NCI-H526 (cell line): ENCODE data around the gene PACSIN1.

Experiments used
- DNase-seq, 2 experiments: peaks; one replicate each; lab custom pipeline; 2025; lab: John Stamatoyannopoulos, UW

The PACSIN1 gene

DNA sequence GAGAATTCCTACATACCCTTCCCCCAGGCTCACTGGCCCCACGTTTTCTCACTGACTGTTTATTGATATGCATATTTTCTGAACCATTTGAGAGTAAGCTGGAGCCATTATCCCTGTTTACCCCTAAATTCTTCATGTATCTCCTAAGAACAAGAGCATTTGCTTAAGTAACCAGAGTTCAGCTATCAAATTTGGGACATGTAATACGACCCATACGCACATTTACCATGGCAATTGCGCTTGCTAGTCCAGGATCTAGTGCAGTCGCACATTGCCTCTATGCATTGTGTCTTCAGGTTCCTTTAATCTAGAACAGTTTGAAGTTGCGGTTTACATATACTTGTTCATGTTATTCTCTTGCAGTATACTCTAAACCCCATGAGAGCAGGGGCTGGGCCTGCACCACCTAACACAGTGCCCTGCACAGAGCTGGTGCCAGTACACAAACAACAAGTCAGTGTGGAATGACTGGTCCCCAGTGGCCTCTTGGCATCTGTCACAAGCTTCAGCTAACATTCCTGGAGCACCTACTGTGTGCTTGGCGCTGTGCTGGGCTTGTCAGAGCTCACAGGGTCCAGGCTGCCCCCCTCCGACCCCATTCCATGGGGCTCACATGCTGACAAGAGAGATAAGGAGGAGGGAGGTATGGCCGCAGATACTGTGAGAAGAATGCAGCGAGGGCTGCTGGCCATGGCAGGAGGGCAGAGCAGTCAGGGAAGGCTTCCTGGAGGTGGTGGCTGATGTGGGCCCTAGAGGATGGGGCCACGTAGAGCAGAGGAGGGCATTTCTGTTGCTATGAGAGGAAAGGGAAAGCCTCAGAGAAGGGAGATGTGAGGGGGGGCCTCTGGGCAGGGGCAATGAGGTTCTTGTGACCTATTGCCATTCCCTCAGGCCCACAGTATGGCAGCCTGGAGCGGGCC, 62.1 kb downstream of the PACSIN1 start:
- DNase-seq, result peak; percentile 39 to 58

DNA sequence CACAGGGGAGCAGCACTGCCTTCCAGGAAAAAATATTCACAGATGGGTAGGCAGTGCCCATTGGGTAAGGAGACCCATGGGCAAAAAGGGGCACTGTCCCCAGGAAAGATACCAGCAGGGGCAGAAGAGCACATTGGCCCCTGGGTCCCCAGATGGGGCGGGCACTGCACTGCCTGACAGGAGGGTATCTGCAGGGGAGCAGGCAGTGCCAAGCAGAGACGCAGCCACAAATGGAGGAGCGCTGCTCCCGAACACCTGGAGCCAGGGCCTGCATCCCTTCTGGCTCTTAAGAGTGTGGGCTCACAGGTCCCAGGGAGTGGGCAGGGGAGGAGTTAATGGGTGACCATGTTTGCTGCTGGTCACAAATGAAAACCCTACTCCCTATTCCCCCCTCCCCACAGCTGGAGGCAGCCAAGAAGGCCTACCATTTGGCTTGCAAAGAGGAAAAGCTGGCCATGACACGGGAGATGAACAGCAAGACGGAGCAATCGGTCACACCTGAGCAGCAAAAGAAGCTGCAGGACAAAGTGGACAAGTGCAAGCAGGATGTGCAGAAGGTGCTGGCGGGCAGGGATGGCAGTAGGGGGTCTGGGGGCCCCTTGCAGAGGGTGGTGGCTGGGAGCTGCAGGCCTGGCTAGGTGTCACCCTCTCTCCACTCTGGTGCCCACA, 63.3 kb downstream of the PACSIN1 start:
- no peak for DNase-seq

DNA sequence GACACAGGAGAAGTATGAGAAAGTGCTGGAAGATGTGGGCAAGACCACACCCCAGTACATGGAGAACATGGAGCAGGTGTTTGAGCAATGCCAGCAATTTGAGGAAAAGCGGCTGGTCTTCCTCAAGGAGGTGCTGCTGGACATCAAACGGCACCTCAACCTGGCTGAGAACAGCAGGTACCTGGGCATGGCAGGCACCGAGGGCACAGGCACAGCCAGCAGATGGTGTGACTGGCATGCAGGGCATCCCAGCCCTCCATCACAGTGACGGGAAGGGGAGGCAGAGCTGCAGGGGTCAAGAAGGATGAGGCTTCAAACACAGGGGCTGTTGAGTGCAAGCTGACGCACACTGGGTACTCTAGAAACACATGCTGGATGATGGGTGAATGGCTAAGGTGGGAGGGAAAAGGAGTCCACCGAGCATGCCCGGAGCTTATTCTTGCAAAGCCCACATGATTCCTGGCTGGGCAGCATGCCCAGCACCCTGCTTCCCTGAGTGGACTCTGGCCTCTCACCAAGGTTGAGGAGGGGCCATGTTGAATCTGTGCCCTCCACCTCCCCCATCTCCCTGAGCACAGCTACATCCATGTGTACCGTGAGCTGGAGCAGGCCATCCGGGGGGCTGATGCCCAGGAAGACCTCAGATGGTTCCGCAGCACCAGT, 63.9 kb downstream of the PACSIN1 start:
- no peak for DNase-seq

DNA sequence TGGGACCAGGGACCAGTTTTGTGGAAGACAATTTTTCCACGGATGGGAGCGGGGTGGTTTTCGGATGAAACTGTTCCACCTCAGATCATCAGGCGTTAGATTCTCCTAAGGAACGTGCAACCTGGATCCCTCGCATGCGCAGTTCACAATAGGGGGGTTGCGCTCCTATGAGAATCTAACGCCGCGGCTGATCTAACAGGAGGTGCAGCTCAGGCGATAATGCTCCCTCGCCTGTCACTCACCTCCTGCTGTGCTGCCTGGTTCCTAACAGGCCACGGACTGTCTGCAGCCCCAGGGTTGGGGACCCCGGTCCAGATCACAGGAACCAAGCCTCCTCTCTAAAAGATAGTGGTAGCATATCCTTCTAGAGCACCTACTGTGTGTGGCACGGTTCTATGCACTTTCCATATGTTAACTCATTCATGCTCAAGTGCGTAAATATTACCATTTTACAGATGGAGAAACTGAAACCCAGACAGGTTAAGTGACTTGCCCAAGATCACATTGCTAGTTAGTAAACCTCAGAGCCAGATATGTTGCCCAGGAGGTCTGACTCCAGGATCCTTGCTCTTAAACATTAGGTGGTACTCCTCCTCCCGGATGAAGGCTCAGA, 65.0 kb downstream of the PACSIN1 start:
- no peak for DNase-seq

DNA sequence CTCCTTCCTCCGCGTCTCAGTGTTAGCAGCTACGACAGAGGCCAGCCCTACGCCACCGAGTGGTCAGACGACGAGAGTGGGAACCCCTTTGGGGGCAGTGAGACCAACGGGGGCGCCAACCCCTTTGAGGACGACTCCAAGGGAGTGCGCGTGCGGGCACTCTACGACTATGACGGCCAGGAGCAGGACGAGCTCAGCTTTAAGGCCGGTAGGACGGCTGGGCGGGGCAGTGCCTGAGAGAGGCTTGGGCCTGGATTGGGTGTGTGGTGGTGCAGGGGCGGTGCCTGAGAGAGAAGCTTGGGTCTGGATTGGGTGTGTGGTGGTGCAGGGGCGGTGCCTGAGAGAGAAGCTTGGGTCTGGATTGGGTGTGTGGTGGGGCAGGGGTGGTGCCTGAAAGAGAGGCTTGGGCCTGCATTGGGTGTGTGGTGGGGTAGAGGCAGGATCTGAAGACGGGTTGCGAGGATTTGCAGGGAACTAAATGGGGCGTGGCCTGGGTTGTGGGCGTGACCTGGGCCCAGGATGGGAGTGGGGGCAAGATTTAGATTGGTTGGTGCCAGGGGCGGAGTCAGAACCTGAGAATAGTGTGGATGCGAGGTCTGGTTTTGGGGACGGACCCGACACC, 65.8 kb downstream of the PACSIN1 start:
- no peak for DNase-seq

DNA sequence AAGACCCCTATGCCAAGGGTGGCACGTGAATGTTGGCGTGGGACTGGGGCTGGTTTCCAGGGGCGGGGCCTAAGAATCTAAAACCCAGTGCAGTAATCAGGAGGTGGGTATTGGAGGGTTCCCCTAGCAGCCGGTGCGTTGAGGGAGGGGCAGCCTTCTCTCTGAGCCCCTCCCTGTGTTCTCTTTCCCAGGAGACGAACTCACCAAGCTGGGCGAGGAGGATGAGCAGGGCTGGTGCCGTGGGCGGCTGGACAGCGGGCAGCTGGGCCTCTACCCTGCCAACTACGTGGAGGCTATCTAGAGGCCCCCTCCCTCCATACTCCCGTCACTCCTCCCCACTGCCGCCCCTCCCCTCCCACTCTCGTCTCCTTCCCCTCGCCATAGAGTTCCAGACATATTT, 66.4 kb downstream of the PACSIN1 start:
- no peak for DNase-seq

DNA sequence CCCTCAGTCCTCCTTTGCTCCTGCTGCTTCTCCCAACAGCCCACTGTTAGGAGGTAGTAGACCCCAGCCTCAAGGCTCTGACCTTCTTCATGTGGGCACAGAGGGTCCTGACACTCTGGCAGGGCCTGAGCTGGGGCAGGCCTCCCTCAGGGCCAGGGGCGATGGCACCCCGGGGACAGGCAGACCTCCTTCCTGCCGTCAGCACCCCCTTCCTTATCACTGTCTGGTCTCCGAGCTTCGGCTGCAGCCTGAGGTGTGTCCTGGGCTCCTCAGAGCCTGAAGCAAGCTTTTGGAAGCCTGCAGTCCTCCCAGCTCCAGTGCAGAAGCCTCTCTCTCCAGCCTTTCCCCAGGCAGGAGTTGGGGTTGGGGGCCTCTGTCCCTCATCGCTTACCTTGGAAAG, 68.3 kb downstream of the PACSIN1 start:
- DNase-seq, result no peak

DNA sequence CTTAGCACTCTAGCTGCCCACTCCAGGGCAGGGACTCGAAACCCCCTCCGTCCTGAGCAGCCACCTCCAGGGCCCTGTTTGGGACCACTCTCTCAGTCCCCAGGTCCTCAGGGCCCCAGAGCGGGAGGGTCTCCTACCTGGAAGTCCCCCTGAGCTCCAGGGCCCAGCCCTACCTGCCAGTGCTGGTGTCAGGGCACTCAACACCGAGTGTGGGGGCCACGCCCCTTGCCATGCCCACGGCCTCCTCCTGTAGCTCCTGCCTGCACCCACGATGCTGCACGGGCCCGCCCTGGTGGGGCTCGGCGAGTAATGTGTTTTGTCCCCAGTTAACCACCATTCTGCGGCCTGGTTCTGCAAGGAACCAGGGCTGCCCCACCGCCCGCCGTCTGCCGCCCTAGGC, 68.8 kb downstream of the PACSIN1 start:
- DNase-seq, result no peak

DNA sequence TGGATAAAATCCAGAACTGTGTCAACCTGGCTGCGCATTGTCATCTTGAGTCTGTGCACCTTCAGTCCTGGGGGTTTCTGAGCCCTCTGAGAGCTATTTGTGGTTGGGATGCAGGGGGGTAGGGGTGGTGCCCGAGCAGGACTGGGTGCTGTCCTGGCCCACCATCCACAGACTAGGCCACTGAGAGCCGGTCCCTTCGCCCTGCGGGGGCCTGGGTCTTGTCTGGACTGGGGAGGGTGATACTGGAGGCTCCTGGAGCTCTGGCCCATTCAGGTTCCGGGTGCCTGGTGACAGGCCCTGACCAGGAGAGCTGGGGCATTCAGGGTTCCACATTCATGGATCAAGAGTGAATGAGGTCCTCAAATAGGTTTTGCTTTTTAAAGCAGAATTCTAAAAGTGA, 69.3 kb downstream of the PACSIN1 start:
- DNase-seq, result no peak

DNA sequence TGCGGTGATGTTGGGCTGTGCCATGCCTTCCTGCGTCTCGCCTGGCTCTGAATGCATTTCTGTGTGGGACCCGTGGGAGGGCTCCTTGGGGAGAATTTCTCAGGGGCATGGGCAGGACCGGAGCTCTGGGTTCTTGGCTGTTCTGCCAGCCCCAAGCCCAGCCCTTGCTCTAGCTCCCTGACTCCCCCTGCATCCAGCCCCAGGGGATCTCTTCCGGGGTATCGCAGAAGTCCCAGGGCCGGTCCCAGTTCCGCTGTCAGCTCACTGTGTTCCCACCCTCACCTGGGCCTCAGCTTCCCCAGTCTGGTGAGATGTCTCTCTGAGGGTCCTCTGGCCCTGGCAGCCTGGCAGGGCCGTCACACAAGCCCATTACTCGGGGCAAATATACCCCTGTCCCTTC, 69.8 kb downstream of the PACSIN1 start:
- DNase-seq, result no peak

DNA sequence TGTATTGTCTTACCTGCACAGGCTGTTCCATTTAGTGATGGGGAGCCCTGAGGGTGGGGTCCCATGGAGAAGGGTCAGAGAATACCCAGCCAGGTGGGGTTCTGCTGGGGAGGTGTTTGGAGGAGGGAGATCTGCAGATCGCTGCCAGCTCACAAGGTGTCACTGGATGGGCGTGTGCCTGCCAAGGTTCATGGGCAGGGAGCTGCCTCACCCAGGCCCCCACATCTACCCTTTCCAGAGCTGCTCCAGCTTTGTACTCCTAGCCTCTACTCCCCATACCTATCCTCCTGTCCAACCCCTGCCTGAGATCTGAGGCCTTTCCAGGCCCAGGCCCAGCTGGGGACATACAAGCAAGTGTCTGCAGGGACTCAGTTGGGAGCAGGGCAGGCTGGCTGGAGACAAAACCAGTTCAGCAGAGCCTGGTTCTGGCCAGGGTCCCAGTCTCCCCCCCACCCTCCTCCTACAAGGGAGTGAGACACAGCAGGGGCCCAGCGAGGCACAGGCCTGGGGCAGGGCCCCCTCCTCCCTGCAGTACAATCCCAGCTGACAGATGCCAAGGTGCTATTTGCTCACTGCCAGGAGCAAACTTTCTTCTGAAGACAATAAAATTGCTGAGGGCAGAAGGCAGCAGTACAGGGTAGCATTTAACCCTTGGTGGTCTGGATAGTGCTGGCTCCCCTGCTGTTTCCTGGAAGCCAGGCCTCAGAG, 70.5 kb downstream of the PACSIN1 start:
- no peak for DNase-seq

DNA sequence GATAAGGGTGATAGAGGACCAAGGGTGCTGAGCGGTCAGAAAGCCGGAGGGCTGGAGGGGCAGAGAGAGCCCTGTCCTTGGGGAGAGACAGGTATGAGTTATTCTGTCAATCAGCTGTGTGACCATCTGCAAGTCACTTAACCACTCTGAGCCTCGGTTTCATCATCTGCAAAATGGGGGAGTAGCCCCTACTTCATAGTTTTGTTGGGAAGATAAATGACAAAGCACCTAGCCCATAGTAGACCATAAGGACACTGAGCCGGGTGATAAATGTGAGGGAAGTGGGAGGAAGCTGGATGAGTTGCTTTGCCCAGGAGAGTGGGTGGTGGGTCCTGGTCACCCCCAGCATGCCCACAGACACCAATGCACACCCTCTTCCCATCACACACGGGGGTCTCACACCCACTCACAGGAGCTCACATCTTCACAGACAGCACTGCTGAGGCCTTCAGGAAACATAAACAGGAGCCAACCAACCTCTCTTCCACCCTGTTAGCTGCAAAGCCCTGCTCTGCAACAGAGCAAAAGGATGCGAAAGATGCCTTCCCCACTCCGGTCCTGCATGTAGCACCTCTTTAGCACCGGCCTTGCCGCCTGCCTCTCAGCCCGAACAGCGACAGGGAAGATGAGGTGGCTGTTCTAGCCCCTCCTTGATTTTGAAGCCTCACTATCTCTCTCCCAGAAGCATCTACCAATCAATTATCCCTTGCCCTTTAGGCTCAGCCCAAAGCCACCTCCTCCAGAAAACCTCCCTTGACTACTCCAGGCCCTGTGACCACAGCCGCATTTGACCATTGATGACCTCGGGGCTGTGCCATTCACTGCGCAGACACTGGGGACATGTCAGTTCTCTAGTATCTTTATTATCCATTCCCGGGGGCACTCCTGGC, 71.3 kb downstream of the PACSIN1 start:
- DNase-seq, result no peak

DNA sequence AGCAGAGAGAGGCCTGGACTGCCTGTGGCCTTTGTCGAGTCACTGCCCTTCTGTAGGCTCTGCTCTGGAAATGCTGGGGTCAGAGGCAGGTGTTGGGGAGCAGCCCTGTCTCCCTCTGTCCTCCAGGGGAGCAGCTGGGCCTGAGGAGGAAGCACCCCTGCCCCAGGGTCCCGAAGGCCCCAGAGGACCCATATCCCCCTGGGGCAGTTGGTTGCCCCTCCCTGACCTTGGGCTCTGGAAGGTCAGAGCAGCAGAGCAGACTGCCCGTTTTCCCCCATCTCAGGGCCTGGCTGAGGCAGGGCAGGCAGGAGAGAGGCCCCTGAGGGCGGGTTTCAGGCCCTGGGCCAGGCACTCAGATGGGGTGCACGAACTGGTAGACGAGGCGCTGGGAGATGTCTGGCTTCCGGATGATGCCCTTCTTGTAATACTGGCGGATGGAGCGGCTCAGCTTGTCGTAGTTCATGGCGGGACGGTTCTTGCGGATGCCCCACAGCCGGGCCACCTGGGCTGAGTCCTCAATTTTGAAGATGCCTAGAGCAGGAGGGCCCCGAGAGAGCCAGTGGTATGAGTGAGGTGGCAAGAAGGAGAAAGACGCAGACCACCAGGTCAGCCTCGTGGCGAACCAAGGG, 72.2 kb downstream of the PACSIN1 start:
- DNase-seq, result no peak

DNA sequence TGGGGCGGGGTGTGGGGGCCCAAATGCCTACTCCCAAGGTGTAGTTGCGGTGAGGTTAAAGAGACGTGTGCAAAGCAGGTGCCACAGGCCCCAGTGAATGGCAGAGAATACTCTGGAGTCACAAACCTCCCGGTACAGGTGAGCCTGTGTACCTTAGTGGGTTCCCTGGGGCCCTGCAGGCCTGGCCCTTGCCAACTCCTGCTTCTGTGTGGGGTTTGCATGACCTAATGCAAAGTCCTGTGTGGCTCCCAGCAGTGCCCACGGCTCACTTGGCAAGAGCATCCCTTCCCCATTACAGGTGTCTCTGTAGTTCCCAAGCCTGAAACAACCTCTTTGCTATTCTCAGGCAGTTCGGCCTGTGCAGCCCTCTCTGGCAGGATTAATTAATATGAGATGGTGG, 72.7 kb downstream of the PACSIN1 start:
- DNase-seq, result no peak

DNA sequence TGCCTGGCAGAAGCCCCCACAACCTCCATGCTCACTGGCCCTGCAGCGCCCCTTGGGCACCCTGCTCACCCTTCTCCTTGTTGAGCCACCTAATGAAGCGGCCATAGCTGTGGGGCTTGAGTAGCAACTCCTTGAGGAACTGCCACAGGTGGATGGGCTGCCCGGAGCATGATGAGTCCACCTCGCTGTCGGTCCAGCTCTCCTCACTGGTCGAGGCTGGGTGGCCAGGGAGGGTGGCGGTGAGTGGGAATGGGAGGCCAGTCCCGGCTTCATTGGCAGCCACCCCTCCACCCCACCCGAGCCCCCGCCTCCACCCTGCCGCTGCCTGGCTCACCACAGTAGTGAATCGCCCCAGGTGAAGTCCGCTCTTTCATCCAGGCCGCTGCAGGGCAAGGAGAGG, 73.3 kb downstream of the PACSIN1 start:
- no peak for DNase-seq

DNA sequence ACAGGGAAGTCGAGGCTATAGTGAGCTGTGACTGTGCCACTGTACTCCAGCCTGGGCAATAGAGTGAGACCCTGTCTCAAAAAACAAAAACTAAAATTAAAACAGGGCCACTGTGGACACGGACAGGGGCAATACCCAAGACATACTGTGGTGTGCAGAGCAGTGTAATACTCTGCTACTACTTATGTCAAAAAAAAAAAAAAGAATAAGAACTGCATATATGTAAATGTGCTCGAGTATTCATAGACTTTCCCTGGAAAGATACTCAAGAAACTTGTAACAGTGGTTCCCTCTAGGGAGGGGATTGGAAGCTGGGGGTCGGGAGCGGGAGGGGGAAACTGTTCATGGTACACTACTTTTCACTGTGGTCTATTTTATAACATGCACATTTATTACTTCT, 74.3 kb downstream of the PACSIN1 start:
- DNase-seq, result no peak

DNA sequence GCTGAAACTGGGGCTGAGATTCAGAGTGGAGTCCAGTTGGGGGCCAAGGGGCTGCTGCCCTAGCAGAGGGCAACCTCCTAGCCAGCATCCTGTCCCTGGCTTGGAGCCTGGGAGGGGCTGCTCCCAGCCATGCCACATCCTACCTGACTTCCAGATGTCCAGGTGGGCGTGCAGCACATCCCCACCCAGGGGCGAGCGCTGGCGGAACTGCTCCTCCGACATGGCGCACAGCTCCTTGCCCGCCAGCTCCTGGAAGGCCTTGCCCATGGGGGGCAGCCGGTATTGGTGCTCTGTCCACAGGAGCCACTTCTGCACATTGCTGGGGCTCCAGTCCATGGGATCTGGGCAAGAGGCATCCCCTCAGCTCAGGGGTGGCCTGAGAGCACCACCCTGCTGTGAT, 75.0 kb downstream of the PACSIN1 start:
- no peak for DNase-seq

DNA sequence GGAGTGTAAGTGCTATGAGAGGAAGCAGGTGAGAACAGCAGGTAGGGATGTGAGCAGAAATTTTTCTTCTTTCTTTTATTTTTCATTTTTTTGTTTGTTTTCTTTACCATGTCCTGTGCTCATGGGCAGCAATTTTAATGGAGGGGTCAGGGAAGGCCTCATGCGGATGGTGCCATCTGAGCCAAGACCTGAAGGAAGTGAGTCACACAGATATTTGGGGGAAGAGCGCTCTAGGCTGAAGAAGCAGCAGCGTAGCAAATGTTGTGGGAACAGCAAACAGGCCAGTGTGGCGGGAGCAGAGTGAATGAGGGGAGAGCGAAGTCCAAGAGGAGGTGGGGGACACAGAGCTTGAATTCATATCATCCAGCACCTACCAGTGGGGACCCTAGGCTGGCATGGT, 77.5 kb downstream of the PACSIN1 start:
- DNase-seq, result no peak

DNA sequence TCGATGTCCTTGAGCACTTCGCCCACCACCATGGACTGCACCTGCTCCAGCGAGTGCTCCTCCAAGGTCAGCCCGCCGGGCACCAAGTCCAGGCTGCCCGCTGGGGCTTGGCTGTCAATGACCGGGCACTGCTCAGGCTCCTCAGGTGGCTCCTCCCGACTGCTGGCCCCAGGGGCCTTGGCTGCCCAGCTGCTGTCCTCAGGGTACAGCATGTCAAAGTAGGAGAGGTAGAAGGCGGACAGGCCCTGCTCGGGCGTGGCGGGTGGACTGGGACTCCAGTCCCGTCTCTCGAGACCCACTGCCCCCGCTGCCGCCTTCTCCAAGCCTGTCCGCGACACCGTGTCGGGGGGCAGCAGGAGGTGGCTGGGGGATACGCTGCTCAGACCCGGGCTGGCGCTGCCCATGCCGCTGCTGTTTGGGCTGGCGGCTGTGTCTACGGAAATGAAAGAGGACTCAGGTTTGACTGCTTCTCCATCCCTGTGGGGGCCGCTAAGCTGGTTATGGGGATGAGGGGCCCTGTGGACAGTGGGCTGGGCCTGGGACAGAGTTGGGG, 78.3 kb downstream of the PACSIN1 start:
- DNase-seq, result no peak
